Pancreas (tissue), 10 donors: ENCODE measurements around the gene CCM2. TPM values are rescaled to one million over a fixed set of nuclear protein-coding genes. Genes with fewer than 3 reads are reported as not detected.

Experiments
- ATAC-seq, 4 donors: fragments of 200-7000 bp; cut with Tn5 transposase; one replicate each; pipeline versions ENCODE4 v1.8.0 to v1.9.1; 2020; ENCODE audit warnings: mild to moderate bottlenecking in 4 of 4, moderate library complexity in 4 of 4
- DNase-seq, 6 donors: peaks; one replicate each; pipeline ENCODE4 v3.0.0-alpha.2; 2020
- FAIRE-seq: peaks from 2 replicates; lab custom pipeline; 2012; peaks lifted over from hg19 to GRCh38; lab: Jason Lieb, UNC
- H3K27ac ChIP-seq, 4 donors: fragments of 200-600 bp; sonication (generic); 1 replicate in 3 of 4; 2 replicates in 1 of 4; pipeline versions ENCODE4 v1.5.0 to v1.8.0; 2020
- H3K27me3 ChIP-seq, 4 donors: fragments of 200-600 bp; one replicate each; pipeline ENCODE4 v1.8.0; 2021
- H3K36me3 ChIP-seq, 3 donors: fragments of 200-600 bp; sonication (generic) in 1 of 3; one replicate each; pipeline versions ENCODE4 v1.5.0 to v1.8.0; 2020 to 2021
- H3K4me1 ChIP-seq, 3 donors: fragments of 200-600 bp; one replicate each; pipeline ENCODE4 v1.8.0; 2021
- H3K4me3 ChIP-seq, 4 donors: fragments of 200-600 bp; sonication (generic) in 2 of 4; one replicate each; pipeline versions ENCODE4 v1.5.0 to v1.8.0; 2020 to 2021
- H3K9me3 ChIP-seq, 4 donors: fragments of 200-600 bp; one replicate each; pipeline ENCODE4 v1.8.0; 2021
- WGBS, 2 donors: extraction: QIAGEN DNeasy Blood & Tissue Kit; methylation state at CpG; one replicate each; pipeline ENCODE4 v1.1.7; 2013; 5-methylcytosine and 5-hydroxymethylcytosine counted together
- intact Hi-C, 3 donors: fragments of 100-400 bp; cut with DNase I; formaldehyde crosslinking; loops; one replicate each; pipeline versions ENCODE4 v1.11.1 to v1.14.2; 2022
- polyA plus RNA-seq, 2 donors: library from polyadenylated mRNA; stranded (reverse); fragments of 200-250 nt; gene quantifications; one replicate each; pipeline ENCODE4 v1.2.3, GENCODE V29; 2013
- total RNA-seq, 6 donors: library from RNA; stranded (reverse); fragmentation: NEBNext Ultra II Directional in 4 of 6; extraction: Animal tissue kit (Norgen Biotek cat#: 25700) in 4 of 6; gene quantifications; one replicate each; pipeline versions ENCODE4 v1.2.1 to v1.2.4, GENCODE V29; 2021 to 2023
- TF ChIP-seq, protein P1 (sequence below), 4 donors: fragments of 200-600 bp; sonication (generic) in 3 of 4; IDR thresholded peaks; one replicate each; pipeline versions ENCODE4 v1.5.0 to v1.8.0; 2021; ENCODE audit warnings: antibody characterized with exemption in 4 of 4
- donor health status: healthy with polysubstance abuse.
- donor health status: DM: no; HTN: no; CAD: no; lungs with moderate emphysema.
- donor health status: DM: no; HTN: no; CAD: no.
- donor health status: control.
- donor health status: control.
- donor health status: Bipolar disorder and iron deficiency.
- donor health status: DM: yes; HTN: yes; CAD: no.
- donor health status: DM: no; HTN: no; CAD: no.
- donor health status: DM: no; HTN: no; CAD: no.
- donor health status: DM: yes; HTN: yes; CAD: no.

CCM2 gene
- total and polyA plus RNA-seq, 8 donors, result 13.4 to 33.7 (median 16.5) TPM

DNA sequence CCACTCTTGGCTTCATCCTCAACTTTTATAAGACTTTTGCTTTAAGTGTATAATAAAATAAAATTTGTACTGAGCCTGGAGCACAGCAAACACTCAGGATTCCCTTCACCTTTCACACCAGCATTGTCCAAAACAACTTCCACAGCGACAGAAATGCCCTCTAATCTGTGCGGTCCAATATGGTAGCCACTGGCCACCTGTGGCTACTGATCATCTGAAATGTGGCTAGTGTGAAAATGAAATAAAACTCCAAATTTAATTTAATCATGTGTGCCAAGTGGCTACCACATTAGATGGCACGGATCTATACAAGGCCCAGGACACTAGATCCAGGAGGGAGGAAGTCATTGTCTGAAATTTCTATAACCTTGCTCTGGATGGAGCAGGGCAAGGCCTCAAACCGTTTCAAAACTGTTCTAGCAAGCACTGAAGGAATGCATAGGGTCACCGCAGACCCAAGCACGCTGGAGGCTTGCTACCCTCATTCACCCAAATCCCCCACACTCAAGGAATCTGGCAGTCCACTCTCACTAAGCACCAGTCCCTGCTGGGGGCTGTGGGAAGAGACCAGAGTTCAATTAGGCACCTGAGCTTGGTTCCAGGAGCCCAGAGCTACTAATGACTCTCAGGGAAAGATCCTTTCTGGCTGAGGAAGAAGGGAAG is 14.8 kb upstream of the CCM2 start:
- Histone ChIP-seq H3K4me3 (peak overlapping the region in 3 of 4 donors; percentile 54 to 71 (median 58)), H3K9me3 (no peaks in the 10 kb centered on the region), H3K27me3 (no peaks in the 10 kb centered on the region), H3K36me3 (peaks cover 0 to 22% (median 10%) of the 10 kb centered on the region in 3 donors), H3K4me1 (peaks cover 0 to 3% (median 2%) of the 10 kb centered on the region in 3 donors), H3K27ac (no peak overlapping the region)
- intact Hi-C loops, result no loop called here
- TF ChIP-seq, protein P1, sequence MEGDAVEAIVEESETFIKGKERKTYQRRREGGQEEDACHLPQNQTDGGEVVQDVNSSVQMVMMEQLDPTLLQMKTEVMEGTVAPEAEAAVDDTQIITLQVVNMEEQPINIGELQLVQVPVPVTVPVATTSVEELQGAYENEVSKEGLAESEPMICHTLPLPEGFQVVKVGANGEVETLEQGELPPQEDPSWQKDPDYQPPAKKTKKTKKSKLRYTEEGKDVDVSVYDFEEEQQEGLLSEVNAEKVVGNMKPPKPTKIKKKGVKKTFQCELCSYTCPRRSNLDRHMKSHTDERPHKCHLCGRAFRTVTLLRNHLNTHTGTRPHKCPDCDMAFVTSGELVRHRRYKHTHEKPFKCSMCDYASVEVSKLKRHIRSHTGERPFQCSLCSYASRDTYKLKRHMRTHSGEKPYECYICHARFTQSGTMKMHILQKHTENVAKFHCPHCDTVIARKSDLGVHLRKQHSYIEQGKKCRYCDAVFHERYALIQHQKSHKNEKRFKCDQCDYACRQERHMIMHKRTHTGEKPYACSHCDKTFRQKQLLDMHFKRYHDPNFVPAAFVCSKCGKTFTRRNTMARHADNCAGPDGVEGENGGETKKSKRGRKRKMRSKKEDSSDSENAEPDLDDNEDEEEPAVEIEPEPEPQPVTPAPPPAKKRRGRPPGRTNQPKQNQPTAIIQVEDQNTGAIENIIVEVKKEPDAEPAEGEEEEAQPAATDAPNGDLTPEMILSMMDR (IDR thresholded peaks at IDR 0.05), result no peak
- ATAC-seq (no peak), DNase-seq (peak in 1 of 6 donors; percentile 10), FAIRE-seq (no peak)
- 71 to 79% methylated on average over 6 of the region's 6 CpGs for WGBS, 2 donors

DNA sequence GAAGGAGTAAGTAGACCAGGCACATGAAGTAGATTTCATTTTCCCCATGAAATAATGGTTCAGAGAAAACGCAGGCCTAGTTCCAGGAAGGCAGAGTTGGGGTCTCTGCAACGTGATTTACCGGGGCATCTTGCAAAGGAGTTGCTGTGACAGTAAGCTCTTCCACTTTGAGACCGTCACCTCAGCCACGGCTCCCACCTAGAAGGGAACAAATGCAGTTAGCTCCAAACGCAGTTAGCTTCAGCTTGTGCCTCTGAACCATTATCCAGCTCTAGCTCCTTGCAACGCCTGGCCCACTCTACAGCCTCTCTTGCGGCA is 14.1 kb upstream of the CCM2 start:
- peak overlapping the region; percentile 91 to 97 (median 92) for H3K27ac ChIP-seq
- H3K36me3 ChIP-seq, result peaks cover 0 to 22% (median 10%) of the 10 kb centered on the region in 3 donors
- DNase-seq (no peak), FAIRE-seq (no peak), ATAC-seq (peak; percentile 22 to 53 (median 47))
- TF ChIP-seq, protein P1 (IDR thresholded peaks at IDR 0.05), result no peak
- H3K27me3 ChIP-seq, result no peaks in the 10 kb centered on the region
- H3K9me3 ChIP-seq, result no peaks in the 10 kb centered on the region
- intact Hi-C loops, result no loop called here
- peak overlapping the region; percentile 50 to 71 (median 56) for H3K4me3 ChIP-seq
- 12 to 16% methylated on average over 8 of the region's 8 CpGs for WGBS, 2 donors
- H3K4me1 ChIP-seq, result peaks cover 4 to 9% (median 8%) of the 10 kb centered on the region in 3 donors

DNA sequence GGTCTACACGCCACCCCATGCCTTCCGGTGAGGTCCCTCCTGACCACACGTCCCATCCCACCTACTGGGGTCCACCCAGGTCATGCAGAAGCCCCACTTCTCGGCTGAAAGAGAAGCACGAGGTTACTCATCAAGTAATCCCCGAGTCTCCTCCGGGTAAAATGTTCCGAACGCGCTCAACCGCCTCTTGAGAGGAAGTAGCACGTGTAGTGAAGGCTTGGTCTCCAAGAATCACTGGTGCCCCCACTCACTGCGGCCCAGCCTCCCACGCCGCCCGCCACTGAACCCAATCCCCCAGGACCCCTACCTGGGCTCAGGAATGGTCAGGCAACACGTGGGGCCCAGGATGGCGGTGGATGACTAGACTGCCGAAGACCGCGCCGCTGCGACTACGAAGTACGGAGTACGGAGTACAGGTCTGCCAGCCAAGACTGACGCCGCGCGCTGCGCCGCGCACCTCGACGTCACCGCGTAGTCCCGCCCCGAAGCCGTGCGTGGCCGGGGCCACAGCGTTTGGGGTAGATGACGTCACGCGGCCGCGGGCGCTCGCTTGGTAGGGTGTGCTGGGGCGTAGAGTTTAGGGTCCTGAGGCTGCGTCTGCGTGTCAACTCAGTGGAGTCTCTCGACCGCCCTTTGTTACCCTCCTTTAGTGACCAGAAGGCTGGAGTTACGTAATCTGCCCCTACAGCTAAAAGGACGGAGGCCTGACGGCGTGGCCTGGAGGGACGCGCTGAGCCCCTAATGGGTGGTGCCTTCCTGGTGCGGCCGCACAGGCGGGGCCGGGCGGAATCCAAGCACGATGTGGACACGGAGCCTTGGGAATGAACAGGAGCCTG is 13.6 kb upstream of the CCM2 start:
- Histone ChIP-seq H3K36me3 (peaks cover 0 to 22% (median 10%) of the 10 kb centered on the region in 3 donors), H3K27me3 (no peaks in the 10 kb centered on the region), H3K27ac (peak overlapping the region; percentile 91 to 97 (median 92)), H3K4me1 (peaks cover 4 to 9% (median 8%) of the 10 kb centered on the region in 3 donors), H3K9me3 (no peaks in the 10 kb centered on the region), H3K4me3 (peak overlapping the region; percentile 50 to 71 (median 56))
- DNase-seq, result peak; percentile 91 to 97 (median 95)
- peak; percentile 96 to 99 (median 98) for ATAC-seq
- intact Hi-C loops, result no loop called here
- TF ChIP-seq, protein P1 (IDR thresholded peaks at IDR 0.05), result no peak
- WGBS, 2 donors, result 1% methylated on average over 68 of the region's 68 CpGs
- no peak for FAIRE-seq

DNA sequence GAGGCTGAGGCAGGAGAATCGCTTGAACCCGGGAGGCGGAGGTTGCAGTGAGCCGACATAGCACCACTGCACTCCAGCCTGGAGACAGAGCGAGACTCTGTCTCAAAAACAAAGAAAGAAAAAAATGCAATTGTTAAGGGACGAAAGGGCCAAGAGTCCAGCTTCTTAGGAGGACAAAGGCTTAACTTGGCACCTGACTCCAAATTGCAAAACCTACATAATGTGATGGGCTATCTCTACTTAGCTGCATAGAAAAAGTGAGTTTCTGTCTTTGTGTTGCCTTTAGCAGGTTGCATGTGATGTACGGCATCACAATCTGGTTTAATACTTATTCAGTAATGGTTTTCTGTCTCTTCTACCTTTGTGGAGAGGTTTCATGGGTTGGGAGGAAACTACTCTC is 12.5 kb upstream of the CCM2 start:
- Histone ChIP-seq H3K27ac (peak overlapping the region in 1 of 4 donors; percentile 97), H3K9me3 (no peaks in the 10 kb centered on the region), H3K36me3 (peaks cover 0 to 20% (median 10%) of the 10 kb centered on the region in 3 donors), H3K27me3 (no peaks in the 10 kb centered on the region), H3K4me1 (peaks cover 4 to 9% (median 8%) of the 10 kb centered on the region in 3 donors), H3K4me3 (peak overlapping the region in 1 of 4 donors; percentile 58)
- intact Hi-C loops, result no loop called here
- WGBS, 2 donors, result 91 to 94% methylated on average over 7 of the region's 7 CpGs
- ATAC-seq, result no peak
- no peak for FAIRE-seq
- DNase-seq, result no peak
- TF ChIP-seq, protein P1 (IDR thresholded peaks at IDR 0.05), result no peak
